K562 (cell line): ENCODE results near the gene GBX1. TPM values are rescaled to one million over a fixed set of nuclear protein-coding genes. Genes with fewer than 3 reads are reported as not detected.

Source experiments
- EP300 ChIP-seq: IDR thresholded peaks from 2 replicates; pipeline ENCODE4 v1.6.1; 2012; ENCODE audit warnings: low read length, improper control_type of control experiment
- ERF ChIP-seq: fragments of 450-650 bp; formaldehyde crosslinking; IDR thresholded peaks from 2 replicates; pipeline ENCODE4 v1.4.0; 2020; ENCODE audit warnings: mild to moderate bottlenecking, mixed read lengths
- EZH2 ChIP-seq: IDR thresholded peaks from 2 replicates; pipeline ENCODE4 v1.6.1; 2012; ENCODE audit warnings: low read depth, mild to moderate bottlenecking, inconsistent platforms, low read length, borderline replicate concordance
- GATAD2B ChIP-seq: fragments of 450-650 bp; IDR thresholded peaks from 2 replicates; pipeline ENCODE4 v1.6.1; 2017; ENCODE audit warnings: mild to moderate bottlenecking, borderline replicate concordance
- HNRNPK ChIP-seq: fragments of 200-400 bp; formaldehyde crosslinking; IDR thresholded peaks from one replicate; pipeline ENCODE4 v1.6.1; 2018; ENCODE audit warnings: mild to moderate bottlenecking, low read depth, low read length; ENCODE audit not compliant: poor library complexity, severe bottlenecking
- JUNB ChIP-seq: fragments of 450-650 bp; formaldehyde crosslinking; conservative IDR thresholded peaks from 2 replicates; pipeline ENCODE4 v1.4.0; 2020; ENCODE audit warnings: mild to moderate bottlenecking
- KDM2B ChIP-seq: fragments of 250-450 bp; sonication (Bioruptor Pico); IDR thresholded peaks from 2 replicates; pipeline ENCODE4 v1.8.0; 2021; ENCODE audit warnings: mild to moderate bottlenecking, moderate library complexity
- KLF1 ChIP-seq: fragments of 450-650 bp; IDR thresholded peaks from 2 replicates; pipeline ENCODE4 v1.6.1; 2016; ENCODE audit warnings: missing genetic modification characterization, missing compliant biosample characterization
- LARP7 ChIP-seq: fragments of 450-650 bp; IDR thresholded peaks from 2 replicates; pipeline ENCODE4 v1.6.1; 2016
- MAFF ChIP-seq: IDR thresholded peaks from 2 replicates; pipeline ENCODE4 v1.6.1; 2012; ENCODE audit warnings: low read length, improper control_type of control experiment
- NFE2L1 ChIP-seq: fragments of 450-650 bp; IDR thresholded peaks from 2 replicates; pipeline ENCODE4 v1.6.1; 2016; ENCODE audit warnings: missing genetic modification characterization, low read depth, mild to moderate bottlenecking, missing compliant biosample characterization, moderate library complexity, borderline replicate concordance
- NFYB ChIP-seq: IDR thresholded peaks from 2 replicates; pipeline ENCODE4 v1.6.1; 2011; ENCODE audit warnings: mild to moderate bottlenecking, moderate library complexity; ENCODE audit not compliant: insufficient read length; ENCODE audit errors: extremely low read depth
- PHF21A ChIP-seq: fragments of 450-650 bp; IDR thresholded peaks from 2 replicates; pipeline ENCODE4 v1.6.1; 2017; ENCODE audit warnings: low read depth, borderline replicate concordance
- SRSF1 ChIP-seq: fragments of 200-400 bp; formaldehyde crosslinking; IDR thresholded peaks from 2 replicates; pipeline ENCODE4 v1.6.1; 2017; ENCODE audit warnings: mild to moderate bottlenecking, low read depth, low read length, moderate library complexity
- ZFP36 ChIP-seq: fragments of 150-350 bp; IDR thresholded peaks from 2 replicates; pipeline ENCODE4 v1.6.1; 2018; ENCODE audit warnings: low read length, low read depth; ENCODE audit not compliant: partially characterized antibody
- ZNF184 ChIP-seq: sonication (generic); formaldehyde crosslinking; IDR thresholded peaks from 2 replicates; pipeline ENCODE4 v1.5.0; 2020; ENCODE audit warnings: missing genetic modification reagents
- ZNF561 ChIP-seq: fragments of 450-650 bp; formaldehyde crosslinking; conservative IDR thresholded peaks from 2 replicates; pipeline ENCODE4 v1.4.0; 2020; ENCODE audit warnings: mild to moderate bottlenecking, moderate library complexity
- ZNF586 ChIP-seq: fragments of 450-650 bp; formaldehyde crosslinking; conservative IDR thresholded peaks from 2 replicates; pipeline ENCODE4 v1.4.0; 2020; ENCODE audit warnings: mild to moderate bottlenecking, moderate library complexity
- ZNF75A ChIP-seq: fragments of 450-650 bp; formaldehyde crosslinking; IDR thresholded peaks from 2 replicates; pipeline ENCODE4 v1.4.0; 2020; ENCODE audit warnings: mild to moderate bottlenecking
- polyA plus RNA-seq, 8 experiments: library from polyadenylated mRNA; depleted of rRNA in 4 of 8; stranded (reverse) in 5 of 8; unstranded in 3 of 8; fragments of >200 nt; fragmentation: Nextera tagmentation in 2 of 8; fragmentation: Illumina TruSeq in 1 of 8; extraction: Ambion mirVana in 2 of 8; extraction: Trizol in 1 of 8; gene quantifications; 2 replicates each; pipeline versions ENCODE4 v1.2.1 to v1.2.3, GENCODE V29; 2011 to 2014; ENCODE audit warnings: inconsistent platforms in 1 of 8, missing spikeins in 1 of 8
- total RNA-seq, 7 experiments: library from RNA; depleted of rRNA in 6 of 7; stranded (reverse); fragments of >200 nt in 6 of 7; fragmentation: Illumina TruSeq in 2 of 7; extraction: Trizol in 2 of 7; gene quantifications; 2 replicates each; pipeline versions ENCODE4 v1.2.1 to v1.2.3, GENCODE V29; 2011 to 2021; ENCODE audit warnings: low replicate concordance in 1 of 7
- TF ChIP-seq, protein P1 (sequence below): fragments of 450-650 bp; IDR thresholded peaks from 2 replicates; pipeline ENCODE4 v1.6.1; 2016; ENCODE audit warnings: mild to moderate bottlenecking
- TF ChIP-seq, protein P2 (sequence below): fragments of 150-350 bp; conservative IDR thresholded peaks from 2 replicates; pipeline ENCODE4 v1.6.1; 2014; ENCODE audit warnings: low read length
- TF ChIP-seq, protein P3 (sequence below): IDR thresholded peaks from 2 replicates; pipeline ENCODE4 v1.6.1; 2011; ENCODE audit warnings: borderline replicate concordance, low read depth, mild to moderate bottlenecking, moderate library complexity, low read length; ENCODE audit not compliant: insufficient read depth, poor library complexity, severe bottlenecking

Gene GBX1
- total and polyA plus RNA-seq, 9 of the 15 experiments (the other 6 are each of a cell fraction or from before 2014, with no cell fraction given) = not detected

DNA sequence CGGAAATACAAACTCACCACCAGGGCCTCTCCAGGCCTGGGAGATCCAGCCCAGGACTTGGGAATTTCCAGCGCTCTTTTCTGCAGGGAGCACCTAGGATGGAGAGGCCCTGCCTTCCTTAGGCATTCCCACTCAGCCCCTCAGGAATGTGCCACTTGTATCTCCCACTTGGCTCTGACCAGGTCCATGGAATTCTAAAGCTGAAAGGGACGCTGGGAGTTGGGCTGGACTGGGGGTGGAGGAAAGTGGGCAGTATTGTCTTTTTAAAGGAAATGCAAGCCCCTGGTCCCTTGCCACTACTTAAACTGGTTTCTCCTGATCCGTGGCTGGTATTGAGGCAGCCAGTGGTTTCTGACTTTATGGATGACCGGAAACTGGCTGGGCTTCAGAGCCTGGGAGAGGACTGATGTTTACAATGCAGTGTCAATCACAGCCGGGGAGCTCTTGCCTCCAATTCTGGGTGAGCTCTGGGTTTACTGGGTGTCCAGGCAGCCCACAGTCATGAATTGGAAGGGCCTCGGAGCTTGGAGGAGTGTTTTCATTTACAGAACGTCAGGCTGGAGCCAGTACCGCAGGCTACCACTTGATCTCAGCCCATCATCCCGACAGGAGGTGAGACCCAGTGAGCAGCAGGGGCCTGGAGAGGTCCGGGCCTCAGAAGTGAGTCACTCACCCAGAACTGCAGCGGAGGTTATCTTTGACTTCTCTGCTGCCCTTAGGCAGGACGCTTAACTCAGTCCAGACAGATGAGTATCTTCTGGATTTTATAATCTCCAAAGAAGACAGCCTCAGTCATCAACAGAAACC lies 53.9 kb downstream of the GBX1 start (continued):
- no peak for TF ChIP-seq HNRNPK
- TF ChIP-seq SRSF1 = no peak
- TF ChIP-seq ERF (CRISPR knock-in tag) = no peak
- TF ChIP-seq, protein P1, sequence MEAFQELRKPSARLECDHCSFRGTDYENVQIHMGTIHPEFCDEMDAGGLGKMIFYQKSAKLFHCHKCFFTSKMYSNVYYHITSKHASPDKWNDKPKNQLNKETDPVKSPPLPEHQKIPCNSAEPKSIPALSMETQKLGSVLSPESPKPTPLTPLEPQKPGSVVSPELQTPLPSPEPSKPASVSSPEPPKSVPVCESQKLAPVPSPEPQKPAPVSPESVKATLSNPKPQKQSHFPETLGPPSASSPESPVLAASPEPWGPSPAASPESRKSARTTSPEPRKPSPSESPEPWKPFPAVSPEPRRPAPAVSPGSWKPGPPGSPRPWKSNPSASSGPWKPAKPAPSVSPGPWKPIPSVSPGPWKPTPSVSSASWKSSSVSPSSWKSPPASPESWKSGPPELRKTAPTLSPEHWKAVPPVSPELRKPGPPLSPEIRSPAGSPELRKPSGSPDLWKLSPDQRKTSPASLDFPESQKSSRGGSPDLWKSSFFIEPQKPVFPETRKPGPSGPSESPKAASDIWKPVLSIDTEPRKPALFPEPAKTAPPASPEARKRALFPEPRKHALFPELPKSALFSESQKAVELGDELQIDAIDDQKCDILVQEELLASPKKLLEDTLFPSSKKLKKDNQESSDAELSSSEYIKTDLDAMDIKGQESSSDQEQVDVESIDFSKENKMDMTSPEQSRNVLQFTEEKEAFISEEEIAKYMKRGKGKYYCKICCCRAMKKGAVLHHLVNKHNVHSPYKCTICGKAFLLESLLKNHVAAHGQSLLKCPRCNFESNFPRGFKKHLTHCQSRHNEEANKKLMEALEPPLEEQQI = no peak
- TF ChIP-seq GATAD2B = no peak
- no peak for TF ChIP-seq PHF21A
- TF ChIP-seq KLF1 (tag) = no peak
- TF ChIP-seq, protein P2, sequence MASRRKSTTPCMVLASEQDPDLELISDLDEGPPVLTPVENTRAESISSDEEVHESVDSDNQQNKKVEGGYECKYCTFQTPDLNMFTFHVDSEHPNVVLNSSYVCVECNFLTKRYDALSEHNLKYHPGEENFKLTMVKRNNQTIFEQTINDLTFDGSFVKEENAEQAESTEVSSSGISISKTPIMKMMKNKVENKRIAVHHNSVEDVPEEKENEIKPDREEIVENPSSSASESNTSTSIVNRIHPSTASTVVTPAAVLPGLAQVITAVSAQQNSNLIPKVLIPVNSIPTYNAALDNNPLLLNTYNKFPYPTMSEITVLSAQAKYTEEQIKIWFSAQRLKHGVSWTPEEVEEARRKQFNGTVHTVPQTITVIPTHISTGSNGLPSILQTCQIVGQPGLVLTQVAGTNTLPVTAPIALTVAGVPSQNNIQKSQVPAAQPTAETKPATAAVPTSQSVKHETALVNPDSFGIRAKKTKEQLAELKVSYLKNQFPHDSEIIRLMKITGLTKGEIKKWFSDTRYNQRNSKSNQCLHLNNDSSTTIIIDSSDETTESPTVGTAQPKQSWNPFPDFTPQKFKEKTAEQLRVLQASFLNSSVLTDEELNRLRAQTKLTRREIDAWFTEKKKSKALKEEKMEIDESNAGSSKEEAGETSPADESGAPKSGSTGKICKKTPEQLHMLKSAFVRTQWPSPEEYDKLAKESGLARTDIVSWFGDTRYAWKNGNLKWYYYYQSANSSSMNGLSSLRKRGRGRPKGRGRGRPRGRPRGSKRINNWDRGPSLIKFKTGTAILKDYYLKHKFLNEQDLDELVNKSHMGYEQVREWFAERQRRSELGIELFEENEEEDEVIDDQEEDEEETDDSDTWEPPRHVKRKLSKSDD = no peak
- TF ChIP-seq KDM2B (CRISPR knock-in tag) = no peak
- TF ChIP-seq EZH2 = no peak
- no peak for TF ChIP-seq MAFF
- no peak for TF ChIP-seq NFYB
- TF ChIP-seq, protein P3, sequence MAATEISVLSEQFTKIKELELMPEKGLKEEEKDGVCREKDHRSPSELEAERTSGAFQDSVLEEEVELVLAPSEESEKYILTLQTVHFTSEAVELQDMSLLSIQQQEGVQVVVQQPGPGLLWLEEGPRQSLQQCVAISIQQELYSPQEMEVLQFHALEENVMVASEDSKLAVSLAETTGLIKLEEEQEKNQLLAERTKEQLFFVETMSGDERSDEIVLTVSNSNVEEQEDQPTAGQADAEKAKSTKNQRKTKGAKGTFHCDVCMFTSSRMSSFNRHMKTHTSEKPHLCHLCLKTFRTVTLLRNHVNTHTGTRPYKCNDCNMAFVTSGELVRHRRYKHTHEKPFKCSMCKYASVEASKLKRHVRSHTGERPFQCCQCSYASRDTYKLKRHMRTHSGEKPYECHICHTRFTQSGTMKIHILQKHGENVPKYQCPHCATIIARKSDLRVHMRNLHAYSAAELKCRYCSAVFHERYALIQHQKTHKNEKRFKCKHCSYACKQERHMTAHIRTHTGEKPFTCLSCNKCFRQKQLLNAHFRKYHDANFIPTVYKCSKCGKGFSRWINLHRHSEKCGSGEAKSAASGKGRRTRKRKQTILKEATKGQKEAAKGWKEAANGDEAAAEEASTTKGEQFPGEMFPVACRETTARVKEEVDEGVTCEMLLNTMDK = no peak
- TF ChIP-seq ZFP36 = no peak
- TF ChIP-seq ZNF75A (CRISPR knock-in tag) = no peak
- TF ChIP-seq EP300 = peak; percentile 38; the same call in 1 of the 2 replicates
- TF ChIP-seq ZNF184 (CRISPR knock-in tag) = no peak
- no peak for TF ChIP-seq ZNF561 (CRISPR knock-in tag)
- TF ChIP-seq ZNF586 = no peak
- no peak for TF ChIP-seq LARP7
- TF ChIP-seq JUNB (CRISPR knock-in tag) = no peak
- TF ChIP-seq NFE2L1 (tag) = no peak
